Measurements from ENCODE around the gene UCK2. TPM values are rescaled to one million over a fixed set of nuclear protein-coding genes. Genes with fewer than 3 reads are reported as not detected.

Gene UCK2
- total and polyA plus RNA-seq, 9 of the 15 experiments (the other 6 are each of a cell fraction or from before 2014, with no cell fraction given) = 71.6 to 145 (median 95.8) TPM

- POLR2A ChIA-PET = interaction anchor here (1.9 to 2.1 kb wide), 2 partner anchors 8 to 127 kb away, joined by 5 to 7 read pairs; partner anchors contain the start of gene TMCO1
- TF ChIP-seq ZMIZ1 (IDR thresholded peaks at IDR 0.05; ENCODE audit: low read depth in 2 of 2, low read length in 2 of 2) (no peak), BRCA1 (IDR thresholded peaks at IDR 0.05) (no peak), BRCA1 (CRISPR knock-in tag; IDR thresholded peaks at IDR 0.05) (no peak), ZBTB17 (CRISPR knock-in tag; IDR thresholded peaks at IDR 0.05) (no peak)
- H3K36me3 ChIP-seq (ENCODE audit: control insufficient read depth, insufficient read depth, low read length) = peaks cover 100% of the 10 kb centered on the region
Observed at GRCh38 chr1:165895451-165895871, 68.0 kb downstream of the UCK2 start.

More at GRCh38 chr1:165895451-165895871, 68.0 kb downstream of the UCK2 start:
- Histone ChIP-seq H3K4me3 (no peak overlapping the region), H3K79me2 (ENCODE audit: control insufficient read depth, insufficient read depth, low read length) (0 out of 3 replicates have a peak, but pooled peaks cover 4% of the 10 kb centered on the region), H2AFZ (ENCODE audit: low read depth, low read length) (no peak overlapping the region), H3K4me1 (replicated peaks in 1 of 2; ENCODE audit: control insufficient read depth in 2 of 2, insufficient read depth in 2 of 2, low read length in 2 of 2) (no peaks in the 10 kb centered on the region; a peak in 1 of 5 replicates), H3K9me1 (ENCODE audit: control insufficient read depth, insufficient read depth, low read length) (peaks cover 3% of the 10 kb centered on the region), H4K20me1 (replicated peaks; ENCODE audit: control insufficient read depth, insufficient read depth, low read length) (no peaks in the 10 kb centered on the region), H3K9me3 (replicated peaks; ENCODE audit: control insufficient read depth, insufficient read depth, low read depth, low read length) (no peaks in the 10 kb centered on the region), H3K27me3 (ENCODE audit: control insufficient read depth in 2 of 2, insufficient read depth in 2 of 2, low read length in 2 of 2) (no peaks in the 10 kb centered on the region), H3K4me2 (ENCODE audit: insufficient read depth, low read length) (no peak overlapping the region), H3K9ac (ENCODE audit: insufficient read depth in 1 of 2, low read depth in 2 of 2, low read length in 2 of 2) (no peak overlapping the region), H3K27ac (ENCODE audit: extremely low read depth, low read depth, low read length) (no peak overlapping the region)
- in situ Hi-C loops (cut with MboI) = no loop called here
- 65% methylated on average over 4 of the region's 5 CpGs for WGBS (ENCODE audit: insufficient coverage, low coverage, missing lambda C conversion rate)
- BruUV-seq (replicated peaks) = no TSS peak
- intact Hi-C loops (cut with micrococcal nuclease) = no loop called here
- no peak for ATAC-seq
- FAIRE-seq = no peak
- no peak for DNase-seq (ENCODE audit: extremely low read depth in 1 of 4, low spot score in 3 of 4)
- CTCF ChIA-PET (ENCODE audit: low intra/inter-chr PET ratio) = no interaction called here

All from K562 (cell line).